ENCODE results near the gene CFAP97D2.
"Not testable (repeated sequence)": the region's sequence is repeated elsewhere in the genome, so short reads cannot be mapped to it uniquely, and the experiment has no call there.

CFAP97D2 gene

DNA sequence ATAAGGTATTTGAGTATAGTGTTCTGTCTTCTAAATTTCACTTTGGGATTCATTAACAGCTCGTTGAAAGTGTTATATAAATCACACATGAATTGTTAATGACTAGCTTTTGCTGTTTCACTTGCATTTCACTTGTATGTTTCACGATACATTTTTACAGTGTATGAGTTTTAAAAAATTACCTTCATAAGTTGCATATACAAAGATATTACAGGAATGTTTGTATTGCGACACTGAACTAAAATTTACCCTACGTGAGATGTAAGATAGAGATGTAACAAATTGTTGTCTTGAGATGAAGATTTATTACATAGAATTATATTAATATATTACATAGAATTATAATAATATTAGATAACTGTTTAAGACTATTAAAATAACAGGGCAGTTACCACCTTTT lies 57.2 kb downstream of the CFAP97D2 start:
- DNase-seq (ENCODE audit: low read depth) = no peak

DNA sequence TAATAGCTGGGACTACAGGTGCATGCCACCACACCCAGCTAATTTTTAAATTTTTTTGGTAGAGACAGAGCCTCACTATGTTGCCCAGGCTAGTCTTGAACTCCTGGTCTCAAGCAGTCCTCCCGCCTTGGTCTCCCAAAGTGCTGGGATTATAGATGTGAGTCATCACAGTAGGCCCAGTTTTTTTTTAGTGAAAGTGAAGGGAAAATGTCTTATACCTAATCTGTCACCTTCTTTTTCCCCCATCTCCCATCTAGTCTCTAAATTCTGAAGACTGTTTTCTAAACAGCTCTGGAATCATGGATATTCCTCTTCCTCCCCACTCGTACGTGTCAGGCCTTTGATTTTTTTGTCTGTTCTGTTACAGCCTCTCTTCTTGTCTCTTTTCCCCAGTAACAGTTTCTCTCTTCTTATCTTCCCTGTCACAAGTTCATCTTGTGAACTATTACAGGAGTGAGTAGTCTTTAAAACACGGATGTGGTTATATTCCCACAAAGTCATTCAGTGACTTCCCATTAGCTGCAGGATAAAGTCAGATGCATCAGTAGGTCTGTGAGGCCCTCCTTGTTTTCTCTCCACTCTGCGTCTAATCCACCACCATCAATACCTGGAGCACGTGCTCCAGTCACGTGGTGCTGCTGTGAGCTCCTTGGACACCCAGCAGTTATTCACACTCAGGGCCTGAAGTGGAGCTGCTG lies 58.5 kb downstream of the CFAP97D2 start:
- no peak for DNase-seq (ENCODE audit: low read depth)

DNA sequence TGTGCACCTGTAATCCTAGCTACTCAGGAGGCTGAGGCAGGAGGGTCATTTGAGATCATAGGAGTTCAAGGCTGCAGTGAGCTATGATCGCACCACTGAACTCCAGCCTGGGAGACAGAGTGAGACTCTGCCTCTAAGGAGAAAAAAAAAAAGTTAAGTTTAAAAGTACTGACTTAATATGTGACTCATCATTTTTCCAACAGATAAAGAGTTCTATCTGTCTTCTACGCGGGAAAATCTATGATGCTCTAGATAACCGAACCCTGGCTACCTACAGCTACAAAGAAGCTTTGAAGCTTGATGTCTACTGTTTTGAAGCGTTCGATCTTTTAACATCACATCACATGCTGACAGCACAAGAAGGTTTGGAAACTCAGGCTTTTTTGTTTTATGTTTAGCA lies 62.9 kb downstream of the CFAP97D2 start:
- DNase-seq (ENCODE audit: low read depth) = no peak

DNA sequence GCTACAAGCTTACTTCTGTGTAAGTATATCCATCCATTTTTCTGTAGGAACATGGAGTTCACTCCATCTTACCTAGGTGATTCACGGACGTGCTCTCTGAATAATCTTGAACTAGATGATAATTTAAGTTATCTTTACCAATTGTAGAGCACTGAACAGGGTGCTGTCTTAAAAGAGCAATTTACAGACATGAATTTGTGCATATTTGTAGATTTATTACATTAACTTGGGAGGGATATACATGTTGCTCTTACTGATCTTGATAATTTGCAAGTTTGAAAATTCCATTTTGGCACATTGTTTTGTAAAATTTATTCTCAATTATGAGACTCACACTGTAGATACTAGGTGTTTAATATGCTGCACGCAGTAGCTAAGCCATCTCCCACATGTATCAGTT lies 64.9 kb downstream of the CFAP97D2 start:
- no peak for DNase-seq (ENCODE audit: low read depth)

DNA sequence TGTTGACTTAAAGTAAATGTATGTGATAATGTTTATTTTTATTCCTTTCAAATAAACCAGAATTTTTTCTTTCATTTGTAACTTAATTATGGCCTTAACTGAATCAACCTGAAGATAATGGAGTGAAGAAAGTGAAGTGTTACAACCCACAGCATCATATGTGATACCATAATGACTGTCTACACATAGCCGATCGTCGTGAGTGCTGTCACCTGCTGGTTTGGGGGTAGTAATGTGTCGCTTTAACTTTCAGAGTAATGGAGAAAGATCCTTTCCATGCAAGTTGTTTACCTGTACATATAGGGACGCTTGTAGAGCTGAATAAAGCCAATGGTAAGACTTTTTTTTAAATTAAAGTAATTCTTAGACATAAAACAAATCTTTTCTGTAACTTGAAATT lies 65.6 kb downstream of the CFAP97D2 start:
- DNase-seq (ENCODE audit: low read depth) = no peak

DNA sequence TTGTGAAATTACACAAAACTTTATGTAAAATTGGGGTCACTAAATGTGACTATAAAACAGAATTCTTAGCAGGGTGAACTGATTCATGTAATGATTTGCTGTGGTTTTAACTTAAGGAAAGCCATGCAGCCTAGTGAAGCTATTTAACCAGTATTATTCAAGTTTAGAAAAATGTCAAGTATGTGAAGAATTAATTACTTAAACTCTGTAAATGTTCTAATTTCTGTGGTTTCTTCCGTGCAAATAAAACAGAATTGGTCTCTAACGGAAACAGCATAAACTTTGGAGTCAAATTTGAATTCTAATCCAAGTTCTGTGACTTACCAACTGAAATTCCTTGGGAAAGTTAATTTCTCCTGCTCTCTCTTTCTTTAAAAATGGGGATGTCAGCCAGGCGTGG lies 69.0 kb downstream of the CFAP97D2 start:
- DNase-seq (ENCODE audit: low read depth) = no peak

DNA sequence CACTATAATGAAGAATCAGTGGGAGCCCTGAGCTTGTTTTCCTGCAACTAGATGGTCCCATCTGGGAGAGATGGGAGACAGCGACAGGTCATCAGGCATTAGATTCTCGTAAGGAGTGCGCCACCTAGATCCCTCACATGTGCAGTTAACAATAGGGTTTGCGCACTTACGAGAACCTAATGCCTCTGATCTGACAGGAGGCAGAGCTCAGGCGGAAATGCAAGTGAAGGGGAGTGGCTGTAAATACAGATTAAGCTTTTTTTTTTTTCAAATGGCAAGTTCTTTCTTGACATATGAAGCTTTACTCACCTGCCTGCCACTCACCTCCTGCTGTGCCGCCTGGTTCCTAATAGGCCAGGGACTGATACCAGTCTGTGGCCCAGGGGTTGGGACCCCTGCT lies 70.0 kb downstream of the CFAP97D2 start:
- DNase-seq (ENCODE audit: low read depth) = no peak

DNA sequence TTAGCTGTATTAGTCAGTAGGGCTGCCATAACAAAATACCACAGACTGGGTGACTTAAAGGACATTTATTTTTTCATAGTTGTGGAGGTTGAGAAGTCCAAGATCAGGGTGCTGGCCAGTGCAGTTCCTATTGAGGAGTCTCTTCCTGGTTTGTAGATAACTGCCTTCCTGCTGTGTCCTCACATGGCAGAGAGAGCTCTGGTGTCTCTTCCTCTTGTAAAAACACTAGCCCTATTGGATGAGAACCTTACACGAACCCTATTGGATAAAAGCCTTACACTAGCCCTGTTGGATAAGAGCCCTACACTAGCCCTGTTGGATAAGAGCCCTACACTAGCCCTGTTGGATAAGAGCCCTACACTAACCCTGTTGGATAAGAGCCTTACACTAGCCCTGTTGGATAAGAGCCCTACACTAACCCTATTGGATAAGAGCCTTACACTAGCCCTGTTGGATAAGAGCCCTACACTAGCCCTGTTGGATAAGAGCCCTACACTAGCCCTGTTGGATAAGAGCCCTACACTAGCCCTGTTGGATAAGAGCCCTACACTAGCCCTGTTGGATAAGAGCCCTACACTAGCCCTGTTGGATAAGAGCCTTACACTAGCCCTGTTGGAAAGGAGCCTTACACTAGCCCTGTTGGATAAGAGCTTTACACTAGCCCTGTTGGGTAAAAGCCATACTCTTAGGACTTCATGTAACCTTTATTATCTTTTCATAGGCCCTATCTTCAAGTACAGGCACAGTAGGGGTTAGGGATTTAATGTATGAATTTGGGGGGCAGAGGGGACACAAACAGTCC lies 72.8 kb downstream of the CFAP97D2 start:
- DNase-seq (ENCODE audit: low read depth) = not testable (repeated sequence)

DNA sequence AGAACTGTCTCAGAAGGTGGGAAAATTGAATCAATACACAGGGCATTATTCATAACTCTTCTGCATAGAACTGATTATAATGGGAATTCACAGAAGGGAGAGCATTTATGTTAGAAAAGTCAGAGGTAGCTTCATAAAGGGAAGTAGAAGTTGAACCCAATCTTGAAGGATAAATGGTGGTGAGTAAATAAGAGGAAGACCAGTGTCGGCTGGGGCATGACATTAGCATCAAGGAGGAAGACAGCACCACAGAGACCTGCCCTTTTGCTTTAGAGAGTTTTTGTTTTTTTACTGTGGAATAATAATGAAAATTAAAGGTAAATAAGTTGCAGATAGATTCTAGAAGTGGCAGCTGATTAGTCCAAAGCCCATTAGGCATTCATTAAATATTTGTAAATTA lies 77.5 kb downstream of the CFAP97D2 start:
- no peak for DNase-seq (ENCODE audit: low read depth)

DNA sequence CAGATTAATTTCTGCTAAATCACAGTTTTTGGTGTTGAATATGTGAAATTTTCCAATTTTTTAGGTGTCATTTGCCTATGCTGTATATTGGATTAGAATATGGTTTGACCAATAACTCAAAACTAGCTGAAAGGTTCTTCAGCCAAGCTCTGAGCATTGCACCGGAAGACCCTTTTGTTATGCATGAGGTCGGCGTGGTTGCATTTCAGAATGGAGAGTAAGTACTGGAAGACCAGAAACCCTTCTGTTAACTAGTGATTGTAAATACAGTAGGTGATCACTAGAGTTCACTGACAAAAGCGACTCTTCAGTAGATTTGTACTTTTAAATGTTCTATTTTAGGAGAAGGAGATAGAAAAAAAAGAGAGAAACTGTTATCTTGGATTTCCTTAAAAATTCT lies 78.0 kb downstream of the CFAP97D2 start:
- no peak for DNase-seq (ENCODE audit: low read depth)

DNA sequence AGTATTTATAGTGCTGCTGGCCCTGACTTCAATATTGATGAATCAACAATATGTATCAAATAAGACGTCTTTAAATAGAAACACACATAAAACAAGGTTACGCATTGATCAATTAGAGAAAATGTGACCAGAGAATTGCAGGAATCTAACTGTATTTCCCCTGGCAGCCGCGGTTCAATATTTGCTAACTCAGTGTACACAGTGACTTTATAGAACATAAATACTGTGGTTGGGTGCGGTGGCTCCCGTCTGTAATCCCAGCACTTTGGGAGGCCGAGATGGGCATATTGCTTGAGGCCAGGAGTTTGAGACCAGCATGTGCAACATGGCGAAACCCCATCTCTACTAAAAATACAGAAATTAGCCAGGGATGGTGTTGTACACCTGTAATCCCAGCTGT lies 79.5 kb downstream of the CFAP97D2 start:
- DNase-seq (ENCODE audit: low read depth) = no peak

DNA sequence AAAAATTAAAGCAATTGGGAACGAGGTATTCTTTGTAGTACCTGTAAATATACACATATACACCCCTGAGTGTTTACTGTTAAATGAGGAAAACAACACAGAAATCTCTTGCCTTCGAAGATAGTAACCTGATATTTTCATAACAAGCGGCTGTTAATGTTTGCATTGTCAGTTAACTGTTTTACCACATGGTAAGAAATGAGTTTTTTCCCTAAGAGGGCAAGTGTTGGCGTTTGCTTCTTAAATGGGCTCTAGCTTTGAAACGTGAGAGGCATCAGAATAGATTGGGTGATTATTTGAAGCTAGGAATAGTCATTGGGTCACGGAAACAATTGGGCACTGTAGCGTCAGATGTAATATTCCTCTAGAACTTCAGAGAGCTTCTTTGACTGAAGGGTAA lies 80.3 kb downstream of the CFAP97D2 start:
- no peak for DNase-seq (ENCODE audit: low read depth)

DNA sequence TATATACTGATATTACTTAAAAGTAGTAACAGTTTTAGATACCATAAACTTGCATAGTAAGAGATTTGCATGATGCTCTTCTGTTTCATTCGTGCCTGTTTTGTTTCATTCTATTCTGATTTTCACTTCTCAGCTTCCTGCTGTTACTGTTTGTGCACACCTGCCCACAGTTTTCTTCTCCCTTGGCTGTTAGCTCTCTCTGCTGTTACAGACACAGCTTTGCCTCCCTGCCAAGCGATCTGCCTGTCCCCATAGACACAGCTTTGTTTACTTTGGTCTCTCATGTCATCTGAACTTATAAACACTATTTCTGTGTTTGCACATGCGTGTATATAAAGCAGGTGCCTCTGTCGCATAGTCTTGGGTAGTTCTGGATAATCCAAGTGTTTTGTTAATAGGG lies 80.9 kb downstream of the CFAP97D2 start:
- DNase-seq (ENCODE audit: low read depth) = no peak

DNA sequence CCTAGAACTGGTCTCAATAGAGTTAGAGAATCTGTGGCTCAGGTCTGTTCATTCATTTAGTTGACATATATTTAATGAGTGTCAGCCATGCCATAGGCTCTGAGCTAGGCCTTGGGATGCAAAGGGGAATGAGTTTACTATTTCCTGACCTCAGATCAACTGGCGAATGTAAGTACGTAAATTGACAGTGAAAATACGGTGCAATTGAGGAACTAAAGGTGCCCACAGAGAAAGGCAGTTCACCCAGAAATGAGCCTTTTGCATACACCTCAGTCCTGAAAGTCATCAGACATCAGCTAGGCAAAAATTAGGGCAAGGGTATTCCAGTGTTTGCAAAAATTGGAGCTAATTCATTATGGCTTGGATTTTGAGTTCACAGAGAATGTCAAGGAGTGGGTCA lies 81.8 kb downstream of the CFAP97D2 start:
- no peak for DNase-seq (ENCODE audit: low read depth)

DNA sequence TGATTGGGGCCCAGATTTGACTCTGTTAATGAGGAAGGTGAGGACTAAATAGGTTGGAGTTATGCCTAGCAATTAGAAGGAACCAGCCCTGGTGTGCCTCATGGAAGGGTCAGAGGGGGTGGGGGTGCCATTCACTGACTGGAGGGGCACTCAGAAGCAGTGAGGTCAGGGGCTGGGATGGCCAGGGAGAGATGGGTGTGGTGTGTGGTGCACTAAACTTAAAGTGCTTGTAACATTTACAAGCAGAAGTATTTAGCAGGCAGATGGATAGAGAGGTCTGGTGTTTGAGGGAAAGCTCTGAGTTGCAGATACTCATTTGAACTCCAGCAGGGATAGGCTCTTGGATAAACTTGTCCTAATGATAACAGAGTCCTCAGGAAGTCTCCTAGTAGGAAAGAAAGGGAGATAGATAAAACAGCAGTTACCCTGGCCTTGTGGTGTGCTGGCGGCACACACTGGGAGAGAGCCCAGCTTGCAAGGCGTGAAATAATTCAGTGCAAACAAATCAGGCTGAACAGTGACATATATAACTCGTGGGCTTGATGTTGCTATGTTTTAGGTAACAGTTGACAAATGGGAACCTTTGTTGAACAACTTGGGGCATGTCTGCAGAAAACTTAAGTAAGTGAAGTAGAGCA lies 82.4 kb downstream of the CFAP97D2 start:
- no peak for DNase-seq (ENCODE audit: low read depth)

DNA sequence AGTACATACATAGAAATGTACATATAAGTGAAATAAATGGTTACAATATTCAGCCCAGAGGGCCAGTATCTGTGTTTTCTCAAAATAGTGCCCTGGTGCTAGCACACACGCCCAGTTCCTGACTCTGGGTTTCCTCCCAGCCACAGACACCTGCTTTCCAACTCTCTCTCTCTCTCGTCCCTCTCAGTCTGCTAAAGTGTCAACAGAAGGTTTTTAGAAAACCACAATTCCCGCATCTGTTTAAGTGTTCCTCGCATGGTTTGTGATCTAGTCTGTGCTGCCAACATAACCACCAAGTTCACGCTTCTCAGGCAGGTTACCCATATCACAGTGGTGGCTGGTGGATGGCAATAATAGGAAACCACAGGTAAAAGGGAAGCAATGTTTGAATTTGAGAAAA lies 84.5 kb downstream of the CFAP97D2 start:
- DNase-seq (ENCODE audit: low read depth) = no peak

DNA sequence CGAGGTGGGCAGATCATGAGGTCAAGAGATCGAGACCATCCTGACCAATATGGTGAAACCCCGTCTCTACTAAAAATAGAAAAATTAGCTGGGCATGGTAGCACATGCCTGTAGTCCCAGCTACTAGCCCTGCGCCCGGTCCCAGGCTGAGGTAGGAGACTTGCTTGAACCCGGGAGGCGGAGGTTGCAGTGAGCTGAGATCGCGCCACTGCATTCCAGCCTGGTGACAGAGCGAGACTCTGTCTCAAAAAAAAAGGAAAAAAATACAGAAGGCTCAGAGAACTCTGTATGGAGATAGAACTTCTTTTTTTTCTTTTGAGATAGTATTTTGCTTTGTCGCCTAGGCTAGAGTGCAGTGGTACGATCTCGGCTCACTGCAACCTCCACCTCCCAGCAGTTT lies 85.3 kb downstream of the CFAP97D2 start:
- DNase-seq (ENCODE audit: low read depth) = not testable (repeated sequence)

DNA sequence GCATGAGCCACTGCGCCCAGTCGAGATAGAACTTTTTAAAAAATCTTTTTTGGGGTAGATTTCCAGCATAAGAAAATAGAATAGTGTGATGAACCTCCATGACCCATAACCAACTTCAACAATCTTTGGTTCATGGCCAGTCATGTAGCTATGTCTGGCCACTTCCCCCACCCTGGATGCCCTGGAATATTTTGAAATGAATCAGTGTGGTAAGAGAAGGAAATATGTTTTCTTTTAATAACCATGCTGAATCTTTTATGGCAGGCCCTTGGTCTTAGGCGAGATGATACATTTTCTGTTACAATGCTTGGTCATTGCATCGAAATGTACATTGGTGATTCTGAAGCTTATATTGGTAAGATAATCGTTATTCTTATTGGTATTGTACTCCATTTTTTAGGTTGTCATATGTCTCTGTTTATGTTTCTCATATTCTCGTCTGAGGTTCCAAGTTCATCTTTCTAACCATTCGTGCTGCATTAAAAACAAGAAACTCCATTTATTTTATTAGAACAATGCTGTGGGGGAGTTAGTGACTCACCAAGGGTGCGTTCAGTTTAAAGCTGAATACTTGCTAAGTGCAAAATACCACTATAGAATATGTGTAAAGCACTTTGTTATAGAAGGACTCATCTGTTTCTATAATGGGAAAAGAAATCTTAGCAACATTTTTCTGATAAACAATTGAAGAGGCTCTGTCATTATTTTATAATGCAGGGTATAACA lies 86.0 kb downstream of the CFAP97D2 start:
- peak; percentile 63 for DNase-seq (ENCODE audit: low read depth)

DNA sequence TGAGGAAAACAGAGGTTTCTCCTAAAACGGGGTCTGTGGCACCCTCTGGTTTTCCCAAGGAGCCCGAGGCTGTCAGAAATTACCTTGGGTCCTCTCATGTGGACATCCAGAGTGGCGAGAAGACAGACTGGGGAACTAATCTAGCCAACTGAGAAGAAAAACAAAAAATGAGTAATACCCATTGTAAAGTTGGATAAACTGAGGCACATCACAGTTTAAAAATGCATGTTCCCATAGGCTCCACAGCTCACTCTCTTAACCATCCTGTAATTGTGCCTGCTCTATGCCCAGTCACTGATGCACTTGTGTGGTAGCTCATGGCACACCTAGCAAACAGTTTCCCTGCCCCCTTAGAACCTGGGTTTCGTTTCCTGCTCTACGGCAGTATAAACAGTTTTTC lies 87.2 kb downstream of the CFAP97D2 start:
- DNase-seq (ENCODE audit: low read depth) = no peak

DNA sequence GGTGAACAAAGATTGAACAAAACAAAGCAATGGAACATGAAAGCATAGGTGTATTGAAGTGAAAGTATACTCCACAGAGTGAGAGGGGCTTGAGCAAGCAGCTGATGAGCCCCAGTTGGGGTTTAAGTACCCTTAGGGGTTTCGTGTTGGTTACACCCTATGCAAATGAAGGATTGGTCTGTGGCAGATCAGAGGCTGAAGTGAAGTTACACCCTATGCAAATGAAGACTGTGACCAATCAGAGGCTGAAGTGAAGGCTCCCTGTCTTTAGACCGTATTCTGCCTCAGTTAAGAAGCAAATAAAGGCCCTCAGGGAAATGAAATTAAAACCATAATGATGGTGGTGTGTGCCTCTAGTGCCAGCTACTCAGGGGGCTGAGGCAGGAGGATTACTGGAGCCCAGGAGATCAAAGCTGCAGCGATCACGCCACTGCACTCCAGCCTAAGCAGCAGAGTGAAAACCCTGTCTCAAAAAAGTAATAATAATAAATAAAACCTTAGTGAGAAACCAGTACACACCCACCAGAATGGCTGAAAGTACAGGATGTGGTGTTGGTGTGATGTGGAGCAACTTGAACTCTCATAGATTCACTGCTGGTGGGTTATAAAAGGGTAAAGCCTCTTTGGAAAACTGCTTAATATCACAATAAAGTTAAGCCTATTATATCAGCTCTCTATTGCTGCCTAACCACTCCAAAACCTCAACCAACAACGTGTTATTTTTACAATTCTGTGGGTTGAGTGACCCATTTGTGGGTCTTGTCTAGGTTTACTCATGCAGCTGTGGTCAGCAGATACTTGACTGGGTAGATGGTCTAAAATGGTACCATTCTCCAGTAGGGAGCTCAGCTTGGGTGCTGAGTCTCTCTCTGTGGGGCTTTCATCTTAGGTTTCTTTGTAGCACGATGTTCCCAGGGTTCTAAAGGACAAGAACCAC lies 89.6 kb downstream of the CFAP97D2 start:
- no peak for DNase-seq (ENCODE audit: low read depth)

DNA sequence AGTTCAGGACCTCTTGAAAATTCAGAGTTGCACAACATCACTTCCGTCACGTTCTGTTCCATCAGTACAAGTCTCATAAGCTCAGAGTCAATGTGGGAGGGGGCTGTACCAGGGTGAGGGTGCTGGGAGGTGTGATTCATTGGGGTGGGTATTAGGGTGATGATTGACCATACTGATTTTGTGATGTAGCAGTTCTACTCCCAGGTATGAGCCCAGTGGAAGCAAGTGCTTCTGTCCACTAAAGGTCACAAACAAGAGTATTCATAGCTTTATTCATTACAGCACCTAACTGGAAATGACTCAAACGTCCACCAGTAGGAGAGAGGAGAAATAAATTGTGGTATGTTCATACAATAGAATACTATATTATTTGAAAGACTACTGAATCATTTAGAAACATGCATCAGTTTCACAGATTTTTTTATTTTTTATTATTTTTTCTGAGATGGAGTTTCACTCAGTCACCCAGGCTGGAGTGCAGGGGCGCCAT lies 90.3 kb downstream of the CFAP97D2 start:
- no peak for DNase-seq (ENCODE audit: low read depth)

All from HS-27A (cell line).